Activated T-helper 17 cell treated with anti-CD3 and anti-CD28 coated beads, Interleukin-2, amount 50 U/mL, for 72 hours (primary cell): ENCODE results near the gene C1GALT1. TPM values are rescaled to one million over a fixed set of nuclear protein-coding genes. Genes with fewer than 3 reads are reported as not detected.
"Not testable (repeated sequence)": the region's sequence is repeated elsewhere in the genome, so short reads cannot be mapped to it uniquely, and the experiment has no call there.

Experiments used
- ATAC-seq: fragments of 150-1000 bp; cut with Tn5 transposase; replicated peaks from 2 replicates; pipeline ENCODE4 v1.10.0; 2021; ENCODE audit warnings: mild to moderate bottlenecking, moderate library complexity
- H3K27ac Mint-ChIP-seq: one replicate; pipeline ENCODE4 v1.8.0; 2022; ENCODE audit warnings: mixed read lengths
- H3K27me3 Mint-ChIP-seq: one replicate; pipeline ENCODE4 v1.8.0; 2022; ENCODE audit warnings: mixed read lengths
- H3K36me3 Mint-ChIP-seq: one replicate; pipeline ENCODE4 v1.8.0; 2022; ENCODE audit warnings: low read depth, mild to moderate bottlenecking, mixed read lengths
- H3K4me1 Mint-ChIP-seq: one replicate; pipeline ENCODE4 v1.8.0; 2022; ENCODE audit warnings: mixed read lengths
- H3K4me3 Mint-ChIP-seq: one replicate; pipeline ENCODE4 v1.8.0; 2022; ENCODE audit warnings: mild to moderate bottlenecking, mixed read lengths
- H3K9me3 Mint-ChIP-seq: one replicate; pipeline ENCODE4 v1.8.0; 2022; ENCODE audit warnings: mixed read lengths
- total RNA-seq, 2 donors: library from RNA; stranded (reverse); gene quantifications; one replicate each; pipeline ENCODE4 v1.2.3, GENCODE V29; 2022

C1GALT1 gene
- total RNA-seq, 2 donors from 2014 or later, result 40.9 to 47.2 TPM

DNA sequence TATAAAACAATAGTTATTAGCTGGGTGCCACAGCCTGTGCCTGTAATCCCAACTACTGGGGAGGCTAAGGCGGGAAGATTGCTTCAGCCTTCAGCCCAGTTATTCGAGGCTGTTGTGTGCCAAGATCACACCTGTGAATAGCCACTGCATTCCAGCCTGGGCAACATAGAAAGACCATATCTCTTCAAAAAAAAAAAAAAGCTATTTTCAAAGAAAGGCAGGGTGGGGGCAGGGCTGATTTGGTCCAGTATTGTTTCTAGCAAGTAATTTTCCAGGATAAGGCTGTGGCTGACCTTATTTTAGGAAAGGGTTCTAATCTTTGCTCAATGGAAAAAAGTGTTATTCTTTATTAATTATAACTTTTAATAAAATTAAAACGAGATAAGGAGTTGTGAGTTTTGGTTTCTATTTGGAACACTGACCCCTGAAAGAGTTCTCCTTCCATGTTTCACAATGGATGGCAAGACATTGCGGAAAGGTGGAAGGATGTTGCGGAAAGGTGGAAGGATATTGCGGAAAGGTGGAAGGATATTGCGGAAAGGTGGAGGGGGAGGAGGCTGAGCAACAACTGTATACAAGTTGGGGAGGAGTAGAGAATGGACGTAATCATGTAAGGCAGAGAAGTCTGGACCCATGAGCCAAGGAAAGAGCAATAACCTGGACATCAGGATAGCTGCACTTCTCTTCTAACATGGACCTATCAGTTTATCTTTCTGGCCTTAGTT lies 1.5 kb upstream of the C1GALT1 start:
- Mint-ChIP-seq H3K27ac (peak overlapping the region; percentile 95), H3K4me3 (no peak overlapping the region), H3K36me3 (no peaks in the 10 kb centered on the region), H3K9me3 (no peaks in the 10 kb centered on the region), H3K27me3 (no peaks in the 10 kb centered on the region), H3K4me1 (peaks cover 23% of the 10 kb centered on the region)
- no peak for ATAC-seq

DNA sequence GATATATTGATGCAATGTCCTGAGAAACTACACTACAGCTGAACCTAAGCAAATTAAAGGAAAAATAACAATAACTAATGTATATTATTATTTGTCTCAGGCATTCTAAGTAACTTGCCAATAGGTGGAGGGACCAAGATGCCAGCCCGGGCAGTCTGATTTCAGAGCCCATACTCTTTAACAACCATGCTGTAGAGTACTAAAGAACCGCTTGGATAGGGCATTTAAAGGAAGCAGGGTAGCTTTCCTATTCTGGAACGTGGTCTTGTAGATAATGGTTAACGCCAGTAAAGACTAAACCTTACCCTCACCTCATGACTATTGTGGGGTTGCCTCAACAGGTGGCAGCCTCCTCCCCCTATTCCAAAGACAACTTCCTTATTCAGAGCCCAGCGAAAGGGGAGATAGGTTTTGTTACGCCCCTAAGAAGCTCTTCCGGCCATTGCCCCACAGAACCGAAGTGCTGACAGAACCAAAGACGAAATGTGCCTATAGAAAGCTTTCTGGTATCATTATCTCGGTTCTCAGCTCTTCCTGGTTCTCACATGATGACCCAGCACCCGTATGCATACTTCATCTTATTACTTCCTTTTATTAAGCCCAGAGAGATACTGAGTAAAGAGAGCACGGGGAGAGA lies 707 bp upstream of the C1GALT1 start:
- peak overlapping the region; percentile 95 for H3K27ac Mint-ChIP-seq
- no peaks in the 10 kb centered on the region for H3K27me3 Mint-ChIP-seq
- no peaks in the 10 kb centered on the region for H3K36me3 Mint-ChIP-seq
- H3K9me3 Mint-ChIP-seq, result no peaks in the 10 kb centered on the region
- peak; percentile 45 for ATAC-seq
- H3K4me1 Mint-ChIP-seq, result peaks cover 25% of the 10 kb centered on the region
- no peak overlapping the region for H3K4me3 Mint-ChIP-seq

DNA sequence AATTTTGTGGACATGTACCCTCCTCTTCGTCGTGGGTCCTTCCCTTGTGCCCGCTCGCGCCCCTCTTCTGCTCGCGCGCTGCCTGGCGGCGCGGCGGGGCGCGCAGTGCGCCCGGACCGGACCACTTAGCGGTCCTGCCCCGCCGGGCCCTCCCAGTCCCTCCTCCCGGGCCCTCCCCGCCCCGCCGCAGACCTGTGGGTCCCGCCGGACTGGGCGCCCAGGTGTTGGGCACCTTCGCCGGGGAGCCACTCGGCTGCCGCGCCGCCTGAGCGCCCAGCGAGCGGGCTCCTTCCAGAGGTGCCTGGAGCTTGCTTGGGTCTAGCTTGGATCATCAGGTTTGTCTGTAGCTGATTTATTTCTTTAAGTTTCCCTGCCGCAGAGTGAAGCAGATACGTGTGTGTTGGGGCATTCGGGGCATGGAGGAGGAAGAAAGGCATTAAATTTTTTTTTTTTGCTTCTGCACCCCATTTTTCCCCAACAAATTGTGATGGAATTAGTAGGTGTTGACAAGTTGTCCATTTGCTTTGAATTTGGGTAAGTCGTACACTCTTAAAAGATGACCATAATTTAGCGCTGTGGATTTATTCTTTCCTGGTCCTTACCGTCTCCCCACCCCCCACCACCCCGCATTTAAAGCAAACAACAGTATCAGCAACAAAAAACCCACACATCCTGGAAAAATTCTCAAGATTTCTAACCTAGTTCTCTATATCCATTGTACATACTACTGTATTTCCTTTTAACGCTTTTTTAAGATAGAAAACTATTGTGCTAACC lies 905 bp downstream of the C1GALT1 start:
- Mint-ChIP-seq H3K27ac (peak overlapping the region; percentile 91), H3K27me3 (no peaks in the 10 kb centered on the region), H3K36me3 (no peaks in the 10 kb centered on the region), H3K9me3 (no peaks in the 10 kb centered on the region), H3K4me1 (peaks cover 21% of the 10 kb centered on the region), H3K4me3 (no peak overlapping the region)
- ATAC-seq, result peak; percentile 24

DNA sequence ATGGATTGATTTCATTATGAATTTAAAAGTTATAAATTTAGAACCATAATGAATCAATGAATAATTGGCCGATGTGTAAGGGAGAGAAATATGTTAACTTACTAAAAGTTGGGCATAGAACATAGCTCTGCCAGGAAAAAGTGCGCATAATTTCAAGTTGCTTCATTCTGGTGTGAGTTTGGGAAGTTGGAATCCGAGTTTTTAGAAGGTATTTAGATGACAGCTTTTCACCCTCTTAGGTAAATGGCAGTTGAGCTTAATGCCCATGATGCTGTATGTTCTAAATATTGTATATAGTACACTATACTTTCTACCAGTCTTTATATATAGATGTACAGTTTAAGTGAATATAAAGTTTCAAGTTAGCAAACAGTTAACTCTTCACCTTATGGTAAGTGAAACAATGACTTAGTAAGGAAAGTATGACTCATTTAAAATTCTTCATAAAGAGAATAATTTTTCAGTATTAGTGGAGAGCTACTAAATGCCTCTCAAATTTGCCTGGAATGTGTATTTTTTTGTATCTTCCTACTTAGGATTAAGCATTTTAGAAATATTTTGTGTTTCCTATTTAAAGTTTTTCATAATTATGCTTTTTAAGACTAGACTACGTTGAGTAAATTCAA lies 1.6 kb downstream of the C1GALT1 start:
- Mint-ChIP-seq H3K36me3 (no peaks in the 10 kb centered on the region), H3K4me1 (peaks cover 21% of the 10 kb centered on the region), H3K27me3 (no peaks in the 10 kb centered on the region), H3K27ac (peak overlapping the region; percentile 91), H3K9me3 (no peaks in the 10 kb centered on the region), H3K4me3 (no peak overlapping the region)
- no peak for ATAC-seq

DNA sequence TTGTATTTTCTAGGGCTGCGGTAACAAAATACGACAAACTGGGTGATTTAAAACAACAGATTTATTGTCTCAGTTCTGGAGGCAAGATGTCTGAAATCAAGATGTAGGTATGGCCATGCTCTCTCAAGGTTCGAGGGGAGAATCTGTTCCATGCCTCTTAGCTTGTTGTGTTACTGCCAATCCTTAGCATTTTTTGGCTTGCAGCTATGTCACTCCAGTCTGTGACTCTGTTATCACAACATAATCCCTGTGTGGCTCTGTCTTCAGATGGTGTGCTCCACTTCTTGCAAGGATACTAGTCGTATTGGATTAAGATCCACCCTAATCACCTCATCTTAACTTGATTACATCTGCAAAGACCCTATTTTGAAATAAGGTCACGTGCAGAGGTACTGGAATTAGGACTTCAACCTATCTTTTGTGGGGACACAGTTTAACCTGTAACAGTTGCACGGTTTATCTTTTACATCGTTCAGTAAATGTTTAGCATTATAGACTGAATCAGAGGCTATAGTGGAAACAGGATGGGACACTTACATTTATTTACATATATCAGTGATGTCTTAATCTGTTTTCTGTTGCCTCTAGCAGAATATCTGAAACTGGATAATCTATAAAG lies 3.1 kb downstream of the C1GALT1 start:
- Mint-ChIP-seq H3K27me3 (no peaks in the 10 kb centered on the region), H3K4me3 (no peak overlapping the region), H3K36me3 (peaks cover 9% of the 10 kb centered on the region), H3K4me1 (peaks cover 21% of the 10 kb centered on the region), H3K9me3 (no peaks in the 10 kb centered on the region), H3K27ac (no peak overlapping the region)
- no peak for ATAC-seq

DNA sequence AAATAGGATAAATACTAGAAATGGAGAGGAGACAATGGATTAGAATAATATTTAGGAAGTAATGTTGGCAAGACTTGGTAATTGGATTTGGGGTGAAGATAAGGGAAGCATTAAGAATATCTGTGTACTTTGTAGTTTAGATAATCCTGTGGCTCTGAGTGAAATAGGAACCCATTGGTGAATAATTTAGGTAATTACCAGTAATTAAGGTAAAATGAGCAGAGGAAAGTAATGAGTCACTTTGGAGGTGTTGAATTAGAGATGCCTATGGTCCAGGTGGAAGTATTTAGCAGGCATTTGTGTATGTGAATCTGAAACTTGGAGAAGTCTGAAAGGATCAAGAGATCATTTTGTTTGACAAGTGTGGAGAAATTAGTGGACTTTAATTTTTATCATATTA lies 5.7 kb downstream of the C1GALT1 start:
- Mint-ChIP-seq H3K4me1 (peaks cover 20% of the 10 kb centered on the region), H3K27ac (no peak overlapping the region), H3K9me3 (no peaks in the 10 kb centered on the region), H3K36me3 (peaks cover 25% of the 10 kb centered on the region), H3K4me3 (no peak overlapping the region), H3K27me3 (no peaks in the 10 kb centered on the region)
- ATAC-seq, result peak; percentile 68

DNA sequence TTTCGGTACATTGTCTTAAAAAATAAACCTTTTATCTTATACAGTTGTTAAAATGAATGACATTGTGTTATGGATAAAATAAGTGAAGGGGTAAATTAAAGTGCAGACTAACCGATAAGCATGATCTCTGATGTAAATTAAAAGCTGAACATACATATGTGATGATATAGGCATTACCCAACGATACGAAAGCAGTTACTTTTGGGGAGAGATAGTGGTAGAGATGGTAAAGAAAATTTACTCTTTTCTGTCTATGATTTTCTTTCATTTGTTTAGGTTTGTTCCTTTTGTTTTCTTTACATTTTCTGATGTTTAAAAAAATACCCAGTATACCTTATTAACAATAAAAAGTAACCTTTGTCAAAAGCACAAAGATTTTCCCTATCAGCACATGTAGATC lies 6.4 kb downstream of the C1GALT1 start:
- Mint-ChIP-seq H3K4me3 (no peak overlapping the region), H3K4me1 (peaks cover 27% of the 10 kb centered on the region), H3K27ac (no peak overlapping the region), H3K27me3 (no peaks in the 10 kb centered on the region), H3K9me3 (no peaks in the 10 kb centered on the region), H3K36me3 (peaks cover 28% of the 10 kb centered on the region)
- ATAC-seq, result no peak

DNA sequence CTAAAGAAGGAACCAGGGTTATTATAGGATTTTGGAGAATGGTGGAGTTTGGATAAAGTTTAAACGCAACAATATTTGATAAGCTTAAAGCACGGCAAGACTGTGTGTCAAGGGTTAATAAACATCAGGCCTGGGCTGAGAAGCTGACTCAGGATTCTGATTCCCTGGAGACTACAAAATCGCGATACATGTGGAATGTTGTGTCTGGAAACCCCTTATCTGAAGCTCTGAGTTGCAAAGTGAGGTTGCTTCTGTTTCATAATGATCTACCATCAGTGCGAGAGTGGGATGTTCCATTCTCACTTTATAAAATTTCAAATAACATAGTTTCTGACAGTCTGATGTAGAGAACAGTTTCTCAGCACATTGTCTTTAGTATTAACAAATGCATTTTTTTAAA lies 7.8 kb downstream of the C1GALT1 start:
- Mint-ChIP-seq H3K9me3 (no peaks in the 10 kb centered on the region), H3K36me3 (peaks cover 28% of the 10 kb centered on the region), H3K4me3 (no peak overlapping the region), H3K4me1 (peaks cover 34% of the 10 kb centered on the region), H3K27me3 (no peaks in the 10 kb centered on the region), H3K27ac (no peak overlapping the region)
- ATAC-seq, result no peak

DNA sequence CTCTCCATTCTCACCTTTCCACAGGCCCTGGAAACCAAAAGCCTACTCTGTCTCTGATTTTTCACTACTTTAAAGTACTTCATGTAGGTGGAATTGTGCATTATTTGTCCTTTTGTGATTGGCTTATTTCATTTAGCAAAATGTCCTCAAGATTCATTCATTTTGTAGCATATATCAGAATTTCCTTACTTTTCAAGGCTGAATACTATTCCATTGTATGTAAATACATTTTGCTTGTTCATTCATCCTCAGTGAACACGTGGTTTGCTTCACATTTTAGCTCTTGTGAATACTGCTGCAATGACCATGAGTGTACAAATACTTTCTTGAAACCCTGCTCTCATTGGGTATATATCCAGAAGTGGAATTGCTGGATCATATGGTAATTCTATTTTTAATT lies 8.8 kb downstream of the C1GALT1 start:
- H3K27me3 Mint-ChIP-seq, result no peaks in the 10 kb centered on the region
- H3K4me1 Mint-ChIP-seq, result peaks cover 31% of the 10 kb centered on the region
- peaks cover 28% of the 10 kb centered on the region for H3K36me3 Mint-ChIP-seq
- ATAC-seq, result no peak
- no peak overlapping the region for H3K4me3 Mint-ChIP-seq
- no peak overlapping the region for H3K27ac Mint-ChIP-seq
- H3K9me3 Mint-ChIP-seq, result no peaks in the 10 kb centered on the region

DNA sequence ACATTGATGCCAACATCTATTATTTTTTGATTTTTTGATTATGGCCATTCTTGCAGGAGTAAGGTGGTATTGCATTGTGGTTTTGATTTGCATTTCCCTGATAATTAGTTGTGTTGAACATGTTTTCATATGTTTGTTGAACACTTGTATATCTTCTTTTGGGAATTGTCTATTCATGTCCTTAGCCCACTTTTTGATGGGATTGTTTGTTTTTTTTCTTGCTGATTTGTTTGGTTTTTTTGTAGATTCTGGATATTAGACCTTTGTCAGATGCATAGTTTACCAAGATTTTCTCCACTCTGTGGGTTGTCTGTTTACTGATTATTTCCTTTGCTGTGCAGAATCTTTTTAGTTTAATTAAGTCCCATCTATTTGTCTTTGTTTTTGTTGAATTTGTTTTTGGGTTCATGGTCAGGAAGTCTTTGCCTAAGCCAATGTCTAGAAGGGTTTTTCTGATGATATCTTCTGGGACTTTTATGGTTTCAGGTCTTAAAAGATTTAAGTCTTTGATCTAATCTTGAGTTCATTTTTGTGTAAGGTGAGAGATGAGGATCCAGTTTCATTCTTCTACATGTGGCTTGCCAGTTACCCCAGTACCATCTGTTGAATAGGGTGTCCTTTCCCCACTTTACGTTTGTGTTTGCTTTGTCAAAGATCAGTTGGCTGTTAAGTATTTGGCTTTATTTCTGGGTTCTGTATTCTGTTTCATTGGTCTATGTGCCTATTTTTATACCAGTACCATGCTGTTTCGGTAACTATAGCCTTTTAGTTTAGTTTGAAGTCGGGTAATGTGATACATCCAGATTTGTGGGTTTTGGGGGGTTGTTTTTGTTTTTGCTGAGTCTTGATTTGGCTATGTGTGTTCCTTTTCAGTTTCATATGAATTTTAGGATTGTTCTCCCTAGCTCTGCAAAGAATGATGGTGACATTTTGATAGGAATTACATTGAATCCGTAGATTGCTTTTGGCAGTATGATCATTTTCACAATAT lies 10.7 kb downstream of the C1GALT1 start:
- H3K27me3 Mint-ChIP-seq, H3K9me3 Mint-ChIP-seq: not testable (repeated sequence)
- peak; percentile 66 for ATAC-seq
- H3K4me1 Mint-ChIP-seq, result peaks cover 33% of the 10 kb centered on the region
- peaks cover 28% of the 10 kb centered on the region for H3K36me3 Mint-ChIP-seq
- H3K27ac Mint-ChIP-seq, result peak overlapping the region; percentile 32
- peak overlapping the region; percentile 62 for H3K4me3 Mint-ChIP-seq

DNA sequence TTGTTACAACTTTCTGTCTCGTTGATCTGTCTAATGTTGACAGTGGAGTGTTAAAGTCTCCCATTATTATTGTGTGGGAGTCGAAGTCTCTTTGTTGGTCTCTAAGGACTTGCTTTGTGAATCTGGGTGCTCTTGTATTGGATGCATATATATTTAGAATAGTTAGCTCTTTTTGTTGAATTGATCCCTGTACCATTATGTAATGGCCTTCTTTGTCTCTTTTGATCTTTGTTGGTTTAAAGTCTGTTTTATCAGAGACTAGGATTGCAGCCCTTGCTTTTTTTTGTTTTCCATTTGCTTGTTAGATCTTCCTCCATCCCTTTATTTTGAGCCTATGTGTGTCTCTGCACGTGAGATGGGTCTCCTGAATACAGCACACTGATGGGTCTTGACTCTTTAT lies 17.2 kb downstream of the C1GALT1 start:
- not testable (repeated sequence) for H3K27me3 Mint-ChIP-seq, H3K36me3 Mint-ChIP-seq, H3K9me3 Mint-ChIP-seq, ATAC-seq
- H3K27ac Mint-ChIP-seq, result peak overlapping the region; percentile 10
- H3K4me1 Mint-ChIP-seq, result peaks cover 68% of the 10 kb centered on the region
- H3K4me3 Mint-ChIP-seq, result peak overlapping the region; percentile 74

DNA sequence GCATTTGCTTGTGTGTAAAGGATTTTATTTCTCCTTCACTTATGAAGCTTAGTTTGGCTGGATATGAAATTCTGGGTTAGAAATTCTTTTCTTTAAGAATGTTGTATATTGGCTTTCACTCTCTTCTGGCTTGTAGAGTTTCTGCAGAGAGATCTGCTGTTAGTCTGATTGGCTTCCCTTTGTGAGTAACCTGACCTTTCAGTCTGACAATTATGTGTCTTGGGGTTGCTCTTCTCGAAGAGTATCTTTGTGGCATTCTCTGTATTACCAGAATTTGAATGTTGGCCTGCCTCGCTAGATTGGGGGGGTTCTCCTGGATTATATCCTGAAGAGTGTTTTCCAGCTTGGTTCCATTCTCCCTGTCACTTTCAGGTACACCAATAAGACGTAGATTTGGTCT lies 17.9 kb downstream of the C1GALT1 start:
- ATAC-seq, result peak; percentile 57
- H3K9me3 Mint-ChIP-seq, H3K27me3 Mint-ChIP-seq, H3K36me3 Mint-ChIP-seq: not testable (repeated sequence)
- H3K4me3 Mint-ChIP-seq, result peak overlapping the region; percentile 74
- H3K27ac Mint-ChIP-seq, result peak overlapping the region; percentile 10
- H3K4me1 Mint-ChIP-seq, result peaks cover 67% of the 10 kb centered on the region

DNA sequence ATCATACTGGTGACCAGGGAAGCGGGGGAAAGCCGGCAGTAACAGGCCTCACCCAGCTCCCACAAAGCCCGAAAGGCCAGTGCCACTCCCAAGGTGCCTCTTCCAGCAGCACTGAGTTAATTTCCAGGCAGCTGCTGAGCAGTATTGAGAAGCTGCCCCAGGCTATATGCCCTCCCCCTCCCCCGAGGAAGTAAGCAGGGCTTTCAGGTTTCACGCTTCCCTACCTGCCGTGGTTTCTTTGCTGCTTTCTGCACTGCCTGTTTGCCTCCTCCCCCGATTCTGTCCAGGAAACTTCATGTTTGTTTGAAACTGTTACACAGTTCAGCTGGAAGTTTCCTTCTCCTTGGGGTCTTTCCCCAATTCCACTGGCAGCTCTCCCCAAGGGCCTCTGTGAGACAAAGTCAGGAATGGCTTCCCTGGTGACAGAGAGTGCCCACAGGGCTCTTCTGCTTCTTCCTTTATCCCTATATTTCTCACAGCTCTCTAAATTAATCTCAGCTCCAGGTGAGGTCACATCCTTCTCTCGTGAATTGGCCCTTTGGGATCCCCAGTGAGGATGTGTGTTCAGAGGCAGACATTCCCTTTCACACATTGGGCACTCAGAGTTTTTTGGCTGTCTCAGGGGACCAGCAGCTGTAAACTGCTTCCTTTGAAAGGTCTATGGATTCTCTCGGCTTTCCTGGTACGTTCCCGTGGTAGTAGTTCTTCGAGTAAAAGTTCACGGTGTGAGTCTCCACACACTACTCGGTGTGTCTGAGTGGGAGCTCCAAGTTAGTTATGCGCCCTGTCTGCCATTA lies 19.4 kb downstream of the C1GALT1 start:
- no peaks in the 10 kb centered on the region for H3K27me3 Mint-ChIP-seq
- H3K4me1 Mint-ChIP-seq, result peaks cover 69% of the 10 kb centered on the region
- ATAC-seq, result peak; percentile 81
- peaks cover 1% of the 10 kb centered on the region for H3K36me3 Mint-ChIP-seq
- H3K4me3 Mint-ChIP-seq, result peak overlapping the region; percentile 74
- peak overlapping the region; percentile 72 for H3K27ac Mint-ChIP-seq
- H3K9me3 Mint-ChIP-seq, result no peaks in the 10 kb centered on the region
